HepG2 (cell line): Measurements from ENCODE around the gene MUTYH. TPM values are rescaled to one million over a fixed set of nuclear protein-coding genes. Genes with fewer than 3 reads are reported as not detected.

Source experiments
- BRD4 ChIP-seq: sonication (generic); formaldehyde crosslinking; IDR thresholded peaks from 2 replicates; pipeline ENCODE4 v1.4.0; 2020; ENCODE audit warnings: missing genetic modification reagents
- ETV5 ChIP-seq: IDR thresholded peaks from 2 replicates; pipeline ENCODE4 v1.6.1; 2018; ENCODE audit warnings: missing biosample characterization, missing genetic modification reagents, inconsistent platforms, borderline replicate concordance
- HIVEP1 ChIP-seq: sonication (generic); formaldehyde crosslinking; IDR thresholded peaks from 2 replicates; pipeline ENCODE4 v1.4.0; 2020; ENCODE audit warnings: mild to moderate bottlenecking, missing genetic modification reagents
- JUNB ChIP-seq: sonication (generic); formaldehyde crosslinking; IDR thresholded peaks from 2 replicates; pipeline ENCODE4 v1.8.0; 2022; ENCODE audit warnings: missing genetic modification reagents, mild to moderate bottlenecking, borderline replicate concordance
- KAT7 ChIP-seq: IDR thresholded peaks from 2 replicates; pipeline ENCODE4 v1.6.1; 2018; ENCODE audit warnings: borderline replicate concordance, missing compliant biosample characterization
- KAT8 ChIP-seq: IDR thresholded peaks from 2 replicates; pipeline ENCODE4 v1.6.1; 2016; ENCODE audit warnings: missing genetic modification reagents, missing compliant biosample characterization
- MXD4 ChIP-seq: IDR thresholded peaks from 2 replicates; pipeline ENCODE4 v1.6.1; 2016; ENCODE audit warnings: mild to moderate bottlenecking, missing biosample characterization, missing genetic modification reagents
- NCOA1 ChIP-seq: sonication (generic); formaldehyde crosslinking; IDR thresholded peaks from 2 replicates; pipeline ENCODE4 v1.9.0; 2021; ENCODE audit warnings: missing genetic modification reagents
- RARA ChIP-seq: IDR thresholded peaks from 2 replicates; pipeline ENCODE4 v1.6.1; 2016; ENCODE audit warnings: missing genetic modification reagents, missing compliant biosample characterization
- RFX3 ChIP-seq: IDR thresholded peaks from 2 replicates; pipeline ENCODE4 v1.6.1; 2016; ENCODE audit warnings: missing biosample characterization, missing genetic modification reagents
- SMARCE1 ChIP-seq: fragments of 450-650 bp; IDR thresholded peaks from 2 replicates; pipeline ENCODE4 v1.6.1; 2017; ENCODE audit warnings: borderline replicate concordance
- SNAPC2 ChIP-seq: sonication (generic); formaldehyde crosslinking; IDR thresholded peaks from 2 replicates; pipeline ENCODE4 v1.8.1; 2022; ENCODE audit warnings: mild to moderate bottlenecking, missing genetic modification reagents
- SOX13 ChIP-seq, 3 experiments: fragments of 450-650 bp in 1 of 3; sonication (generic) in 1 of 3; formaldehyde crosslinking in 1 of 3; IDR thresholded peaks in 2 of 3; conservative IDR thresholded peaks in 1 of 3; 2 replicates each; pipeline versions ENCODE4 v1.5.0 to v1.6.1; 2016 to 2020; ENCODE audit warnings: antibody characterized with exemption in 1 of 3, mild to moderate bottlenecking in 1 of 3, missing compliant biosample characterization in 1 of 3, missing genetic modification reagents in 1 of 3, moderate library complexity in 1 of 3
- SOX5 ChIP-seq: IDR thresholded peaks from 2 replicates; pipeline ENCODE4 v1.6.1; 2016; ENCODE audit warnings: borderline replicate concordance
- TMF1 ChIP-seq: sonication (generic); formaldehyde crosslinking; IDR thresholded peaks from 2 replicates; pipeline ENCODE4 v1.8.1; 2022; ENCODE audit warnings: low read depth, missing genetic modification reagents
- XRCC5 ChIP-seq: fragments of 200-400 bp; formaldehyde crosslinking; optimal IDR thresholded peaks from 2 replicates; pipeline ENCODE3; 2017; ENCODE audit warnings: mild to moderate bottlenecking, low read length
- ZKSCAN5 ChIP-seq: sonication (generic); formaldehyde crosslinking; IDR thresholded peaks from 2 replicates; pipeline ENCODE4 v1.5.1; 2020; ENCODE audit warnings: mild to moderate bottlenecking, missing genetic modification reagents
- ZNF724P ChIP-seq: sonication (generic); formaldehyde crosslinking; IDR thresholded peaks from 2 replicates; pipeline ENCODE4 v1.8.0; 2022; ENCODE audit warnings: missing genetic modification reagents, borderline replicate concordance
- ZNF878 ChIP-seq: sonication (generic); formaldehyde crosslinking; IDR thresholded peaks from 2 replicates; pipeline ENCODE4 v1.8.1; 2023; ENCODE audit warnings: mild to moderate bottlenecking, missing genetic modification reagents, moderate library complexity
- polyA plus RNA-seq, 8 experiments: library from polyadenylated mRNA; depleted of rRNA in 3 of 8; stranded (reverse) in 7 of 8; unstranded in 1 of 8; fragments of >200 nt; fragmentation: Illumina TruSeq in 4 of 8; extraction: Trizol in 4 of 8; gene quantifications; 2 replicates each; pipeline versions ENCODE4 v1.2.1 to v1.2.3, GENCODE V29; 2011 to 2016; ENCODE audit warnings: low read depth in 4 of 8, missing spikeins in 1 of 8, mixed read lengths in 1 of 8; ENCODE audit not compliant: insufficient read depth in 1 of 8
- total RNA-seq, 5 experiments: library from RNA; depleted of rRNA; stranded (reverse); fragments of >200 nt; fragmentation: Illumina TruSeq; extraction: Trizol; gene quantifications; 2 replicates each; pipeline ENCODE4 v1.2.3, GENCODE V29; 2016; ENCODE audit warnings: low read depth in 1 of 5
- TF ChIP-seq, protein P1 (sequence below): sonication (generic); formaldehyde crosslinking; IDR thresholded peaks from 2 replicates; pipeline ENCODE4 v1.5.0; 2020; ENCODE audit warnings: missing genetic modification reagents
- TF ChIP-seq, protein P2 (sequence below), 2 experiments: fragments of 450-650 bp in 1 of 2; sonication (generic) in 1 of 2; formaldehyde crosslinking; IDR thresholded peaks; 2 replicates each; pipeline versions ENCODE4 v1.5.0 to v1.8.0; 2020 to 2022; ENCODE audit warnings: mild to moderate bottlenecking in 1 of 2, missing genetic modification reagents in 1 of 2
- TF ChIP-seq, protein P3 (sequence below): sonication (generic); formaldehyde crosslinking; IDR thresholded peaks from 2 replicates; pipeline ENCODE4 v1.4.0; 2020; ENCODE audit warnings: missing genetic modification reagents, borderline replicate concordance
- TF ChIP-seq, protein P4 (sequence below): sonication (generic); formaldehyde crosslinking; IDR thresholded peaks from 2 replicates; pipeline ENCODE4 v1.5.0; 2020; ENCODE audit warnings: missing genetic modification reagents
- TF ChIP-seq, protein P5 (sequence below): sonication (generic); formaldehyde crosslinking; IDR thresholded peaks from 2 replicates; pipeline ENCODE4 v1.5.0; 2020; ENCODE audit warnings: missing genetic modification reagents, mild to moderate bottlenecking, borderline replicate concordance

The MUTYH gene
- total and polyA plus RNA-seq, 2 of the 13 experiments (the other 11 are each of a cell fraction or from before 2014, with no cell fraction given): 16.3 to 17.1 TPM

- TF ChIP-seq, protein P1, sequence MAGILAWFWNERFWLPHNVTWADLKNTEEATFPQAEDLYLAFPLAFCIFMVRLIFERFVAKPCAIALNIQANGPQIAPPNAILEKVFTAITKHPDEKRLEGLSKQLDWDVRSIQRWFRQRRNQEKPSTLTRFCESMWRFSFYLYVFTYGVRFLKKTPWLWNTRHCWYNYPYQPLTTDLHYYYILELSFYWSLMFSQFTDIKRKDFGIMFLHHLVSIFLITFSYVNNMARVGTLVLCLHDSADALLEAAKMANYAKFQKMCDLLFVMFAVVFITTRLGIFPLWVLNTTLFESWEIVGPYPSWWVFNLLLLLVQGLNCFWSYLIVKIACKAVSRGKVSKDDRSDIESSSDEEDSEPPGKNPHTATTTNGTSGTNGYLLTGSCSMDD (CRISPR knock-in tag): no peak
- TF ChIP-seq KAT8 (no peak), SMARCE1 (no peak), HIVEP1 (CRISPR knock-in tag) (0 out of 2 replicates have a peak, but pooled peaks have one; percentile 10), ZKSCAN5 (CRISPR knock-in tag) (no peak), RFX3 (CRISPR knock-in tag) (no peak), XRCC5 (no peak), SOX5 (no peak), JUNB (CRISPR knock-in tag) (no peak), ZNF878 (CRISPR knock-in tag) (no peak), BRD4 (CRISPR knock-in tag) (no peak), TMF1 (peak; percentile 12; the same call in 1 of the 2 replicates), MXD4 (no peak; the same call in none of the 2 replicates), ETV5 (0 out of 2 replicates have a peak, but pooled peaks have one; percentile 5), NCOA1 (no peak), SNAPC2 (no peak), SOX13 (IDR thresholded peaks at IDR 0.05) (no peak), SOX13 (CRISPR knock-in tag; conservative IDR thresholded peaks at IDR 0.05 in 1 of 2, IDR thresholded peaks at IDR 0.05 in 1 of 2) (no peak), ZNF724P (CRISPR knock-in tag) (no peak), RARA (CRISPR knock-in tag) (peak; percentile 61), KAT7 (no peak; the same call in 1 of the 2 replicates)
- TF ChIP-seq, protein P2, sequence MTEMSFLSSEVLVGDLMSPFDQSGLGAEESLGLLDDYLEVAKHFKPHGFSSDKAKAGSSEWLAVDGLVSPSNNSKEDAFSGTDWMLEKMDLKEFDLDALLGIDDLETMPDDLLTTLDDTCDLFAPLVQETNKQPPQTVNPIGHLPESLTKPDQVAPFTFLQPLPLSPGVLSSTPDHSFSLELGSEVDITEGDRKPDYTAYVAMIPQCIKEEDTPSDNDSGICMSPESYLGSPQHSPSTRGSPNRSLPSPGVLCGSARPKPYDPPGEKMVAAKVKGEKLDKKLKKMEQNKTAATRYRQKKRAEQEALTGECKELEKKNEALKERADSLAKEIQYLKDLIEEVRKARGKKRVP (CRISPR knock-in tag; IDR thresholded peaks at IDR 0.05): no peak
- TF ChIP-seq, protein P3, sequence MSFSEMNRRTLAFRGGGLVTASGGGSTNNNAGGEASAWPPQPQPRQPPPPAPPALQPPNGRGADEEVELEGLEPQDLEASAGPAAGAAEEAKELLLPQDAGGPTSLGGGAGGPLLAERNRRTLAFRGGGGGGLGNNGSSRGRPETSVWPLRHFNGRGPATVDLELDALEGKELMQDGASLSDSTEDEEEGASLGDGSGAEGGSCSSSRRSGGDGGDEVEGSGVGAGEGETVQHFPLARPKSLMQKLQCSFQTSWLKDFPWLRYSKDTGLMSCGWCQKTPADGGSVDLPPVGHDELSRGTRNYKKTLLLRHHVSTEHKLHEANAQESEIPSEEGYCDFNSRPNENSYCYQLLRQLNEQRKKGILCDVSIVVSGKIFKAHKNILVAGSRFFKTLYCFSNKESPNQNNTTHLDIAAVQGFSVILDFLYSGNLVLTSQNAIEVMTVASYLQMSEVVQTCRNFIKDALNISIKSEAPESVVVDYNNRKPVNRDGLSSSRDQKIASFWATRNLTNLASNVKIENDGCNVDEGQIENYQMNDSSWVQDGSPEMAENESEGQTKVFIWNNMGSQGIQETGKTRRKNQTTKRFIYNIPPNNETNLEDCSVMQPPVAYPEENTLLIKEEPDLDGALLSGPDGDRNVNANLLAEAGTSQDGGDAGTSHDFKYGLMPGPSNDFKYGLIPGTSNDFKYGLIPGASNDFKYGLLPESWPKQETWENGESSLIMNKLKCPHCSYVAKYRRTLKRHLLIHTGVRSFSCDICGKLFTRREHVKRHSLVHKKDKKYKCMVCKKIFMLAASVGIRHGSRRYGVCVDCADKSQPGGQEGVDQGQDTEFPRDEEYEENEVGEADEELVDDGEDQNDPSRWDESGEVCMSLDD (CRISPR knock-in tag): no peak
- TF ChIP-seq, protein P4, sequence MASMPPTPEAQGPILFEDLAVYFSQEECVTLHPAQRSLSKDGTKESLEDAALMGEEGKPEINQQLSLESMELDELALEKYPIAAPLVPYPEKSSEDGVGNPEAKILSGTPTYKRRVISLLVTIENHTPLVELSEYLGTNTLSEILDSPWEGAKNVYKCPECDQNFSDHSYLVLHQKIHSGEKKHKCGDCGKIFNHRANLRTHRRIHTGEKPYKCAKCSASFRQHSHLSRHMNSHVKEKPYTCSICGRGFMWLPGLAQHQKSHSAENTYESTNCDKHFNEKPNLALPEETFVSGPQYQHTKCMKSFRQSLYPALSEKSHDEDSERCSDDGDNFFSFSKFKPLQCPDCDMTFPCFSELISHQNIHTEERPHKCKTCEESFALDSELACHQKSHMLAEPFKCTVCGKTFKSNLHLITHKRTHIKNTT (CRISPR knock-in tag): no peak
- TF ChIP-seq, protein P5, sequence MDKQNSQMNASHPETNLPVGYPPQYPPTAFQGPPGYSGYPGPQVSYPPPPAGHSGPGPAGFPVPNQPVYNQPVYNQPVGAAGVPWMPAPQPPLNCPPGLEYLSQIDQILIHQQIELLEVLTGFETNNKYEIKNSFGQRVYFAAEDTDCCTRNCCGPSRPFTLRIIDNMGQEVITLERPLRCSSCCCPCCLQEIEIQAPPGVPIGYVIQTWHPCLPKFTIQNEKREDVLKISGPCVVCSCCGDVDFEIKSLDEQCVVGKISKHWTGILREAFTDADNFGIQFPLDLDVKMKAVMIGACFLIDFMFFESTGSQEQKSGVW (CRISPR knock-in tag): no peak
Observed at GRCh38 chr1:45304311-45305081, 35.7 kb downstream of the MUTYH start (continued).
